Right atrium auricular region (tissue), 2 donors: ENCODE results near the gene ZBED5. TPM values are rescaled to one million over a fixed set of nuclear protein-coding genes. Genes with fewer than 3 reads are reported as not detected.
A peak's percentile ranks its signal among the peaks of the same experiment; 100 is the strongest.
"Not testable (repeated sequence)": the region's sequence is repeated elsewhere in the genome, so short reads cannot be mapped to it uniquely, and the experiment has no call there.

Experiments
- DNase-seq: peaks from one replicate; pipeline ENCODE4 v3.0.0-alpha.2; 2019; ENCODE audit warnings: low spot score
- H3K27ac ChIP-seq, 2 donors: fragments of 200-600 bp; sonication (generic); 1 replicate in 1 of 2; 2 replicates in 1 of 2; pipeline ENCODE4 v1.5.1; 2016 to 2019
- H3K27me3 ChIP-seq, 2 donors: fragments of 200-600 bp; sonication (generic); one replicate each; pipeline versions ENCODE4 v1.5.1 to v1.6.0; 2017 to 2019
- H3K36me3 ChIP-seq: fragments of 200-600 bp; sonication (generic); one replicate; pipeline ENCODE4 v1.5.1; 2016
- H3K4me1 ChIP-seq, 2 donors: fragments of 200-600 bp; sonication (generic); one replicate each; pipeline versions ENCODE4 v1.5.1 to v1.6.0; 2017 to 2019
- H3K4me3 ChIP-seq, 2 donors: fragments of 200-600 bp; sonication (generic); 1 replicate in 1 of 2; 2 replicates in 1 of 2; pipeline ENCODE4 v1.5.1; 2017 to 2019; ENCODE audit warnings: mild to moderate bottlenecking in 1 of 2, moderate library complexity in 1 of 2
- H3K9me3 ChIP-seq, 2 donors: fragments of 200-600 bp; sonication (generic); one replicate each; pipeline ENCODE4 v1.5.1; 2019
- total RNA-seq, 2 donors: library from RNA; depleted of rRNA; stranded (reverse); fragments of >200 nt; gene quantifications; one replicate each; pipeline ENCODE4 v1.1.0, GENCODE V29; 2016
- TF ChIP-seq, protein P1 (sequence below), 2 donors: fragments of 200-600 bp; sonication (generic); IDR thresholded peaks; one replicate each; pipeline ENCODE4 v1.5.1; 2019; ENCODE audit warnings: antibody characterized with exemption in 2 of 2

The ZBED5 gene
- total RNA-seq, 2 donors from 2014 or later: 22.4 to 28.3 TPM

GRCh38 chr11:10824888-10825287 lies 33.0 kb downstream of the ZBED5 start:
- H3K36me3 ChIP-seq: no peaks in the 10 kb centered on the region
- no peaks in the 10 kb centered on the region for H3K9me3 ChIP-seq
- H3K27ac ChIP-seq: no peak overlapping the region
- no peaks in the 10 kb centered on the region for H3K27me3 ChIP-seq
- H3K4me3 ChIP-seq: no peak overlapping the region
- no peak for DNase-seq
- TF ChIP-seq, protein P1, sequence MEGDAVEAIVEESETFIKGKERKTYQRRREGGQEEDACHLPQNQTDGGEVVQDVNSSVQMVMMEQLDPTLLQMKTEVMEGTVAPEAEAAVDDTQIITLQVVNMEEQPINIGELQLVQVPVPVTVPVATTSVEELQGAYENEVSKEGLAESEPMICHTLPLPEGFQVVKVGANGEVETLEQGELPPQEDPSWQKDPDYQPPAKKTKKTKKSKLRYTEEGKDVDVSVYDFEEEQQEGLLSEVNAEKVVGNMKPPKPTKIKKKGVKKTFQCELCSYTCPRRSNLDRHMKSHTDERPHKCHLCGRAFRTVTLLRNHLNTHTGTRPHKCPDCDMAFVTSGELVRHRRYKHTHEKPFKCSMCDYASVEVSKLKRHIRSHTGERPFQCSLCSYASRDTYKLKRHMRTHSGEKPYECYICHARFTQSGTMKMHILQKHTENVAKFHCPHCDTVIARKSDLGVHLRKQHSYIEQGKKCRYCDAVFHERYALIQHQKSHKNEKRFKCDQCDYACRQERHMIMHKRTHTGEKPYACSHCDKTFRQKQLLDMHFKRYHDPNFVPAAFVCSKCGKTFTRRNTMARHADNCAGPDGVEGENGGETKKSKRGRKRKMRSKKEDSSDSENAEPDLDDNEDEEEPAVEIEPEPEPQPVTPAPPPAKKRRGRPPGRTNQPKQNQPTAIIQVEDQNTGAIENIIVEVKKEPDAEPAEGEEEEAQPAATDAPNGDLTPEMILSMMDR (IDR thresholded peaks at IDR 0.05): no peak
- H3K4me1 ChIP-seq: no peaks in the 10 kb centered on the region

GRCh38 chr11:10823152-10823579 lies 34.7 kb downstream of the ZBED5 start:
- Histone ChIP-seq H3K4me3 (no peak overlapping the region), H3K4me1 (no peaks in the 10 kb centered on the region), H3K27me3 (no peaks in the 10 kb centered on the region), H3K36me3 (no peaks in the 10 kb centered on the region), H3K9me3 (no peaks in the 10 kb centered on the region), H3K27ac (no peak overlapping the region)
- TF ChIP-seq, protein P1 (IDR thresholded peaks at IDR 0.05): no peak
- no peak for DNase-seq

DNA sequence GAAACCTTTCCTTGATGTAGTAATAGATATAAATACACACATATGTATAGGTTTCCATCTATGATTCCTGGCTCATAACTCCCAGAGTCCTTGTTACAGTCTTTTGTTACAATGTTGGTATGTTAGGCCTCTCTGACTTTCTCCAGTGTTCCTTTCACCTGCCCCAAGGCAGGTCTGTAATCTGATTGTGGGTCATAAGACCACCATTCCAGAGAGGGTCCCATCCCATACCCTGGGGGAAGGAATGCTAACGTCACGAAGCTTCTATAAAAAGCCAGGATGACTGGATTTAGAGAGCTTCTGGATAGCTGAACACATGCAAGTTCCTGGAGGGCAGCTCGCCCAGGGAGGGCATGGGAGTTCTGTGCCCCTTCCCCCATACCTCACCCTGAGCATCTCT lies 35.4 kb downstream of the ZBED5 start:
- H3K36me3 ChIP-seq: not testable (repeated sequence)

GRCh38 chr11:10818594-10818993 lies 39.3 kb downstream of the ZBED5 start:
- H3K36me3 ChIP-seq: no peaks in the 10 kb centered on the region
- no peak overlapping the region for H3K4me3 ChIP-seq
- no peak overlapping the region for H3K27ac ChIP-seq
- no peaks in the 10 kb centered on the region for H3K4me1 ChIP-seq
- TF ChIP-seq, protein P1 (IDR thresholded peaks at IDR 0.05): no peak
- H3K9me3 ChIP-seq: no peaks in the 10 kb centered on the region
- no peaks in the 10 kb centered on the region for H3K27me3 ChIP-seq
- no peak for DNase-seq

More for the DNA sequence above, 35.4 kb downstream of the ZBED5 start:
- not testable (repeated sequence) for DNase-seq, H3K9me3 ChIP-seq, H3K4me1 ChIP-seq, H3K27ac ChIP-seq, H3K27me3 ChIP-seq, H3K4me3 ChIP-seq

DNA sequence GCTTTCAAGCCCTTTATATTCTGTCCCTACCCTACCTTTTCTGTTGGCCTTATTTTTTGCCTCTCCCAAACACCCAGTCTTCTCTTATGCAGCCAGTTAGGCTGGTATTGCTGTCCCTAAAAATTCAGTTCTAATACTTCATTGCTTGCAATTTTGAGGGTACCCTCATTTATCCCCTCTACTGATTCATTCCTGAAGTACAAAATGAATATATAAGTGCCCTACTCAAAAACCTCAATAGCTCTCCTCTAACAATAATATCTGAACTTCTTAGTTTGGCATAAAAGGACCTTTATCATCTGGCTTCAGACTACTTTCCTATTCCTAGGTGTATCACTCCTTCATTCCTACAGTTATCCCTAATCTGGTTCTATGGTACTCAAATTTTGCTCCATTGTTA lies 43.9 kb downstream of the ZBED5 start:
- Histone ChIP-seq H3K9me3 (no peaks in the 10 kb centered on the region), H3K4me1 (peaks cover 0 to 4% of the 10 kb centered on the region in 2 donors), H3K27ac (no peak overlapping the region), H3K36me3 (no peaks in the 10 kb centered on the region), H3K4me3 (no peak overlapping the region), H3K27me3 (no peaks in the 10 kb centered on the region)
- TF ChIP-seq, protein P1 (IDR thresholded peaks at IDR 0.05): no peak
- no peak for DNase-seq

DNA sequence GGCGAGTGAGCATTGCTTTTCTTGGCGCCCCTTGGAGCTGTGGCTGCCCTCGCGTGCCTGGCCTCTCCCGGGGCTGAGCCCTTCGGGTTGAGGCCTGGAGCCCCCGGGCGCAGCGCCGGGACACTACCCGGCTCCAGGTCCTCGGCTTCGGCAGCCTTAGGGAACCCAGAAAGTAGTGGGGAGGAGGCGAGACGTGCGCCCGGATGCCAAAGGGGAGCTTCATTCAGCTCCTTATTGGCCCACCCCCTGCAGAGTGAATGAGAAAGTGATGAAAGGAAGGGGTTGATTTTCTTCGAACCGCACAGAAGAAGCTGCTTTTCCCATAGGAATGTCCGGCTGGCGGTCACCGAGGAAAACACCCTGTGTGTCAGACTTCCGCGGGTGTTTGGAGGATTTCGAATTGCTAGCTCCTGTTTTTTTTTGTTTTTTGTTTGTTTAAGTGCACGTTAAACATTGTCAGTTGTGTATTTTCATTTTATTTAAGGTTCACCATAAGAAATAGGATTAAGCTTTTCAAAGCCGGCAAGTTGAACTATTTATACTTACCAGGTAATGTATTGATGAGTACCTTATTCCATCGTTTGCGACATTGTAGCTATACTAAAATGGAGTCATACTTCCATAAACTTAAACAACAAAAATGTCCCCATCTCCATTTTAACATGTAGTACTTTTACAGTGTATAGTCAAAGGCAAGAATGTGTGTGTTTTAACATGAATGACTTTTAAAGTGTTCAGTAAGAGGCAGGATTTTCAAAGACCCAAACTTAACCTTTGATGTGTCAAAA lies 48.3 kb downstream of the ZBED5 start:
- peak; percentile 65 for DNase-seq
- TF ChIP-seq, protein P1 (IDR thresholded peaks at IDR 0.05): no peak
- no peaks in the 10 kb centered on the region for H3K9me3 ChIP-seq
- peak overlapping the region; percentile 52 to 96 for H3K4me3 ChIP-seq
- peak overlapping the region; percentile 99 for H3K27ac ChIP-seq
- no peaks in the 10 kb centered on the region for H3K27me3 ChIP-seq
- peaks cover 0 to 32% of the 10 kb centered on the region in 2 donors for H3K4me1 ChIP-seq
- peaks cover 26% of the 10 kb centered on the region for H3K36me3 ChIP-seq
